ENCODE results near the gene CEP295NL. TPM values are rescaled to one million over a fixed set of nuclear protein-coding genes. Genes with fewer than 3 reads are reported as not detected.
A peak's percentile ranks its signal among the peaks of the same experiment; 100 is the strongest.

CEP295NL gene
- total RNA-seq, 2 donors from 2014 or later: 0.83 to 1.1 TPM

DNA sequence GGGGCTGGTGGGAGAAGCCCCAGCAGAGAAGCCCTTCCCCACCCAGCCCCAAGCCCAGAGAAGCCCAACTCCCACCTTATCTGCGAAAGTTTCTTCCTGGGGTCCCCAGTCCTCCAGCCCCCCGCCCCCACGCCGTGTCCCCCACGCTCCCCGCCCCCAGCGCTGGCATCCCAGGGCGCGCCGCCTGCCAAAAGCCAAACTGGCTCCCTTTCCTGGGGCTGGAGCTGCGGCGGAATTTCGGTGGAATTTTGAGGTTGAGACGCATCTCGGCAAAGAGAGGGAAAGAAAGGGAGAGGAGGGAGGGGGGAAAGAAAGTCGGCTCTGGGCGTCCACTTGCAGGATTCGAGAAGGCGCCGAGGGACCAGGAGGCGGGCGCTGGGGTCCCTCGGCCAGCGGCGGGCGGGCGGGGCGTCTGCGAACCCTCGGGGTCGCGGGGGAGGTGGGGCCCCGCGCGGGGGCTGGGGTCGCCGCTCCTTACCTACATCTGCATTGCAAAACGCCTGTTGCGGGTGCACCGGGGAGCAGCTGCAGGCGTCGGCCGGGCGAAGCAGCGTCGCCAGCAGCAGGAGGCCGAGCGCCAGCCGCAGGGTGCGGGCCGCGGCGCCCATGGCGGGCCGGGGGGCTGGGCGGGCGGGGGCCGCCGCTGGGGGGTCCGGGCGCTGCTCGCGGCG lies 21.6 kb upstream of the CEP295NL start:
- Histone ChIP-seq H3K27me3 (no peaks in the 10 kb centered on the region), H3K4me1 (peaks cover 0 to 59% of the 10 kb centered on the region in 2 donors), H3K4me3 (peak overlapping the region; percentile 81 to 91), H3K36me3 (no peaks in the 10 kb centered on the region), H3K27ac (peak overlapping the region; percentile 91 to 99), H3K9me3 (no peaks in the 10 kb centered on the region)
- TF ChIP-seq, protein P1, sequence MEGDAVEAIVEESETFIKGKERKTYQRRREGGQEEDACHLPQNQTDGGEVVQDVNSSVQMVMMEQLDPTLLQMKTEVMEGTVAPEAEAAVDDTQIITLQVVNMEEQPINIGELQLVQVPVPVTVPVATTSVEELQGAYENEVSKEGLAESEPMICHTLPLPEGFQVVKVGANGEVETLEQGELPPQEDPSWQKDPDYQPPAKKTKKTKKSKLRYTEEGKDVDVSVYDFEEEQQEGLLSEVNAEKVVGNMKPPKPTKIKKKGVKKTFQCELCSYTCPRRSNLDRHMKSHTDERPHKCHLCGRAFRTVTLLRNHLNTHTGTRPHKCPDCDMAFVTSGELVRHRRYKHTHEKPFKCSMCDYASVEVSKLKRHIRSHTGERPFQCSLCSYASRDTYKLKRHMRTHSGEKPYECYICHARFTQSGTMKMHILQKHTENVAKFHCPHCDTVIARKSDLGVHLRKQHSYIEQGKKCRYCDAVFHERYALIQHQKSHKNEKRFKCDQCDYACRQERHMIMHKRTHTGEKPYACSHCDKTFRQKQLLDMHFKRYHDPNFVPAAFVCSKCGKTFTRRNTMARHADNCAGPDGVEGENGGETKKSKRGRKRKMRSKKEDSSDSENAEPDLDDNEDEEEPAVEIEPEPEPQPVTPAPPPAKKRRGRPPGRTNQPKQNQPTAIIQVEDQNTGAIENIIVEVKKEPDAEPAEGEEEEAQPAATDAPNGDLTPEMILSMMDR (IDR thresholded peaks at IDR 0.05): no peak
- no peak for DNase-seq (ENCODE audit: low spot score)

DNA sequence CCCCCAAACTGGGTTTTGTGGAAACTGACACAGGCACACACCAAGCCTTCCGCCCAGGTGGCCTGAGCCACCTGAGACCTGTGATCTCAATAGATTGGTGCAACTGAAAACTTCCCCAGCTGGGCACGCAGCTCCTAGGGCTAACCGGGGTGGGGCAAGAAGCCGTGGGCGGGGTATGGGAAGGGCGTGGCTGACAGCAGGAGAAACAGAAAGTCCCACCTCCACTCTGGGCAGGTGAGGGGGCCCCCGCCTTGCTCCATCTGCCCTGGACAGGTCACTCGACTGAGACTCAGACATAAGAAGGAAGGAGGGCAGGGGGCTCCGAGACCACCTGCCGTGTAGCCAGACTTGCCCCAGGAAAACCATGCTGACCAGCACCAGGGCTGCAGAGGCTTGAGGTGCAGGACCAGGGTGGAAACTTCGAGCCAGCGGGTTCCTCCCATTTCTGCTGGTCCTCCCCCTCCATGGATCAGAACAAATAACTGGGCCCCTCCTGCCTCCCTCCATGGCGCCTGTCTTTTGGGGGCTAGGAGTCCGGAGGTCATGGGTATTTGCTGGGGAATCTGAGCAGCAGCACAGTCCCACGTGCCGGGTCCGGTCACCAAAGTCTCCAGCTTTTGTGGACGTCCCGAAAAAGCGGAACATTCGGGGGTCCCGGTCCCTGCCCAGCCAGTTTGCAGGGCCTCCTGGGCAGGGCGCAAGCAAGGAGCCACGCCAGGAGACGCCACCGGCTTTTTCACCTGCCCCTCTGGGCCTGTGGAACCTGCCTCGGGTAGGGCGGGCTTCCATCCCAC lies 20.9 kb upstream of the CEP295NL start:
- no peaks in the 10 kb centered on the region for H3K9me3 ChIP-seq
- H3K27ac ChIP-seq: peak overlapping the region; percentile 91 to 99
- H3K4me3 ChIP-seq: peak overlapping the region; percentile 81 to 91
- H3K27me3 ChIP-seq: no peaks in the 10 kb centered on the region
- H3K36me3 ChIP-seq: no peaks in the 10 kb centered on the region
- no peak for DNase-seq (ENCODE audit: low spot score)
- peaks cover 0 to 63% of the 10 kb centered on the region in 2 donors for H3K4me1 ChIP-seq
- TF ChIP-seq, protein P1 (IDR thresholded peaks at IDR 0.05): no peak

DNA sequence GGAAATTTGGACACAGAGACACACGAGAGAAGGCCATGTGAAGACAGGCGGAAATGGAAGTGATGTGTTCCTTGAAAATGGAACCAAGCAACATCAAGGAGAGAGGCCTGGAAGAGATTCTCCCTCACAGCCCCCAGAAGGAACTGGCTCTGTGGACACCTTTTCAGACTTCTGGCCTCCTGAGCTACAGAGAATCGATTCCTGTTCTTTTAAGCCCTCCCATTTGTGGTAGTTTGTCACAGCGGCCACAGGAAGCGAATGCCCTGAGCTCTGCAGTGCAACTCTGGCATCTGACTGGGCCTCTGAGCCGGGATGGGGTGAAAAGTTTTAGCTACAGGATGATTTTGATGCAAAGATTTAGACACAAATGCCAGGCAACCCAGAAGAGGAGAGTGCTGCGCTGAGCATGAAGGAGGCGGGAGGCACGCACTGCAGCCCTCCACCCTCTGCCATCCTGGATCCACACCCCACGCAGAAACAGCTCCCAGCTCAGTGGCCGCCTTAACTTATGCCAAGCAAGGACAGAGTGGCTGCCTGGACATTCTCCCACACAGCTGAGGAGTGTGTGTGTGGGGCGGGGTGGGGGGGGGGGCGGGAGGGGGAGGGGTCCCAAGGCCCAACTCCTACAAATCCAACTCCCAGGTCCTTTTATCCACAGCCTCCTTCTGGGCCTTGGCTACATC lies 20.0 kb upstream of the CEP295NL start:
- H3K27ac ChIP-seq: peak overlapping the region; percentile 91 to 99
- no peaks in the 10 kb centered on the region for H3K27me3 ChIP-seq
- no peaks in the 10 kb centered on the region for H3K9me3 ChIP-seq
- TF ChIP-seq, protein P1 (IDR thresholded peaks at IDR 0.05): no peak
- peaks cover 0 to 72% of the 10 kb centered on the region in 2 donors for H3K4me1 ChIP-seq
- no peak for DNase-seq (ENCODE audit: low spot score)
- peak overlapping the region in 1 of 2 donors; percentile 81 for H3K4me3 ChIP-seq
- H3K36me3 ChIP-seq: no peaks in the 10 kb centered on the region

DNA sequence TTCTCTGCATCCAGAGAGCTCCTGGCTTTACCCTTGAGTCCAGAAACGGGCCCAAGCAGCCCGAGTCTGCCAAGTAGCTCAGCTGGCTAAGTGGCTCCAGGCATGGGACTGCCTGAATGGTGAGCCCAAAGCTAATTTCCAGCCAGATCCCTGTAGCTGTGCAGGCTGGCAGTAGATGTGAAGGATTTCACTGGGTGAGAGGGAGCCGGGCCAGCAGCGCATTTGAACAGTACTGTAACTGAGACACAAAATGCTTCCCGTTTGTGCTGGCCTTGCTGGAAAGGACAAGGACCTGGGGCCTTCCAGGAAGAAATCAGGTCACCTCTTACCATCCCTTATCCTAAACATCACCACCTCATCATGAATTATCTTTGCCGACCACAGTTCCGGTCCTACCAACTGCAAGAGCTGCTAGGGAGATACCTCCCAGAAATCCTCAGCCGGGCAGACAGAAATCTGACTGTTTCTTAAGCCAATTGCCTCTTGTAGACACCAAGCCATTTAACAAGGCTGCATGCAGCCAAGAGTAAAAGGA lies 18.5 kb upstream of the CEP295NL start:
- DNase-seq (ENCODE audit: low spot score): no peak
- H3K36me3 ChIP-seq: no peaks in the 10 kb centered on the region
- peak overlapping the region; percentile 91 to 99 for H3K27ac ChIP-seq
- no peaks in the 10 kb centered on the region for H3K27me3 ChIP-seq
- peaks cover 0 to 85% of the 10 kb centered on the region in 2 donors for H3K4me1 ChIP-seq
- no peaks in the 10 kb centered on the region for H3K9me3 ChIP-seq
- TF ChIP-seq, protein P1 (IDR thresholded peaks at IDR 0.05): no peak
- no peak overlapping the region for H3K4me3 ChIP-seq

DNA sequence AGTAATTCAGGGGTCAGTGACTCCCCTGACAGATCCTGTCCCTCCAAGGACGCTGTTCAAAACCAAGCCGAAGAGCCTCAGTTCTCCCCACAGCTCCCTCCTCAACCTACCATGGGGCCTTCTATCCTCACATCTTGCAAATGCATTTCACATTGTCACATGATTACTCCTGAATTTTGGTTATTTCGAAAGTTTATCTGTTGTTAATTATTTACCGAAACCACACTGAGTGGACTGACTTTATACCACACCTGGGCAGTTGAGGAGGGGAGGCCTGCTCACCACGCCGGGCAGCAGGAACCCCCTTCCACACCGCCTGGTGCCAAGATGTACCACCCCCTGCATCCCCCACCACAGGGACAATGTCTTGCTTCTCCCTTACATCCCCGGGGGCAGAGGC lies 17.5 kb upstream of the CEP295NL start:
- Histone ChIP-seq H3K27ac (peak overlapping the region; percentile 91 to 99), H3K9me3 (no peaks in the 10 kb centered on the region), H3K36me3 (no peaks in the 10 kb centered on the region), H3K27me3 (no peaks in the 10 kb centered on the region), H3K4me3 (no peak overlapping the region), H3K4me1 (peaks cover 0 to 87% of the 10 kb centered on the region in 2 donors)
- TF ChIP-seq, protein P1 (IDR thresholded peaks at IDR 0.05): no peak
- no peak for DNase-seq (ENCODE audit: low spot score)
